Lower lobe of right lung (tissue), 2 donors: ENCODE data around the gene LMAN2L. TPM values are rescaled to one million over a fixed set of nuclear protein-coding genes. Genes with fewer than 3 reads are reported as not detected.

Experiments used
- ATAC-seq, 2 donors: fragments of 200-7000 bp; cut with Tn5 transposase; one replicate each; pipeline ENCODE4 v1.9.1; 2020 to 2022; ENCODE audit warnings: mild to moderate bottlenecking in 2 of 2, moderate library complexity in 2 of 2
- DNase-seq: peaks from one replicate; pipeline ENCODE4 v3.0.0-alpha.2; 2020
- H3K27ac ChIP-seq: fragments of 200-600 bp; one replicate; pipeline ENCODE4 v1.8.0; 2022
- H3K27me3 ChIP-seq: fragments of 200-600 bp; one replicate; pipeline ENCODE4 v1.8.0; 2022; ENCODE audit warnings: low read depth
- H3K36me3 ChIP-seq: fragments of 200-600 bp; one replicate; pipeline ENCODE4 v1.8.0; 2022; ENCODE audit warnings: mild to moderate bottlenecking
- H3K4me1 ChIP-seq: fragments of 200-600 bp; one replicate; pipeline ENCODE4 v1.8.0; 2022
- H3K4me3 ChIP-seq: fragments of 200-600 bp; one replicate; pipeline ENCODE4 v1.8.0; 2022; ENCODE audit warnings: mild to moderate bottlenecking
- H3K9me3 ChIP-seq: fragments of 200-600 bp; one replicate; pipeline ENCODE4 v1.8.0; 2022
- CTCF ChIP-seq: fragments of 200-600 bp; IDR thresholded peaks from one replicate; pipeline ENCODE4 v1.8.0; 2022; ENCODE audit warnings: antibody characterized with exemption, mild to moderate bottlenecking
- intact Hi-C: fragments of 100-400 bp; cut with DNase I; formaldehyde crosslinking; loops from one replicate; pipeline ENCODE4 v1.11.0; 2022
- total RNA-seq: library from RNA; stranded (reverse); fragmentation: NEBNext Ultra II Directional; extraction: Animal tissue kit (Norgen Biotek cat#: 25700); gene quantifications from one replicate; pipeline ENCODE4 v1.2.1, GENCODE V29; 2021
- donor health status: DM: no; HTN: yes; CAD: no; lungs with severe emphysema.

The LMAN2L gene
- total RNA-seq, 1 donor from 2014 or later = 20.9 TPM

GRCh38 chr2:96751800-96752199 is 11.9 kb upstream of the LMAN2L start:
- no peak for TF ChIP-seq CTCF
- ATAC-seq = no peak

GRCh38 chr2:96747061-96747617 is 7.3 kb upstream of the LMAN2L start:
- H3K9me3 ChIP-seq = no peaks in the 10 kb centered on the region
- no peak for ATAC-seq
- no peak overlapping the region for H3K27ac ChIP-seq
- no peaks in the 10 kb centered on the region for H3K27me3 ChIP-seq
- no peaks in the 10 kb centered on the region for H3K4me1 ChIP-seq
- DNase-seq = no peak
- no peaks in the 10 kb centered on the region for H3K36me3 ChIP-seq
- no peak for TF ChIP-seq CTCF
- intact Hi-C loops = no loop called here
- H3K4me3 ChIP-seq = no peak overlapping the region

More at GRCh38 chr2:96751800-96752199, 11.9 kb upstream of the LMAN2L start:
- Histone ChIP-seq H3K4me1 (no peaks in the 10 kb centered on the region), H3K36me3 (no peaks in the 10 kb centered on the region), H3K4me3 (no peak overlapping the region), H3K9me3 (no peaks in the 10 kb centered on the region), H3K27me3 (no peaks in the 10 kb centered on the region), H3K27ac (no peak overlapping the region)
- DNase-seq = no peak
- intact Hi-C loops = no loop called here

- intact Hi-C loops = no loop called here
Measured at GRCh38 chr2:96739076-96739632, 710 bp downstream of the LMAN2L start.

GRCh38 chr2:96737831-96738230 is 2.0 kb downstream of the LMAN2L start:
- no peaks in the 10 kb centered on the region for H3K27me3 ChIP-seq
- H3K27ac ChIP-seq = no peak overlapping the region
- no peak overlapping the region for H3K4me3 ChIP-seq
- H3K4me1 ChIP-seq = peaks cover 44% of the 10 kb centered on the region
- no peak for DNase-seq
- ATAC-seq = no peak
- no peaks in the 10 kb centered on the region for H3K9me3 ChIP-seq
- H3K36me3 ChIP-seq = peaks cover 43% of the 10 kb centered on the region
- intact Hi-C loops = no loop called here
- no peak for TF ChIP-seq CTCF

More at GRCh38 chr2:96739076-96739632, 710 bp downstream of the LMAN2L start:
- no peak for DNase-seq
- Histone ChIP-seq H3K9me3 (no peaks in the 10 kb centered on the region), H3K4me1 (peaks cover 44% of the 10 kb centered on the region), H3K27ac (peak overlapping the region; percentile 78), H3K36me3 (peaks cover 30% of the 10 kb centered on the region), H3K27me3 (no peaks in the 10 kb centered on the region), H3K4me3 (peak overlapping the region; percentile 92)
- TF ChIP-seq CTCF = no peak
- no peak for ATAC-seq

- Histone ChIP-seq H3K36me3 (peaks cover 49% of the 10 kb centered on the region), H3K4me3 (no peak overlapping the region), H3K9me3 (no peaks in the 10 kb centered on the region), H3K4me1 (peaks cover 44% of the 10 kb centered on the region), H3K27me3 (no peaks in the 10 kb centered on the region), H3K27ac (no peak overlapping the region)
- ATAC-seq (no peak), DNase-seq (no peak)
- no peak for TF ChIP-seq CTCF
- intact Hi-C loops = no loop called here
Measured at GRCh38 chr2:96737251-96737650, 2.6 kb downstream of the LMAN2L start.
